ENCODE data around the gene RAB3A. TPM values are rescaled to one million over a fixed set of nuclear protein-coding genes. Genes with fewer than 3 reads are reported as not detected.

Gene RAB3A
- total and polyA plus RNA-seq, 9 of the 15 experiments (the other 6 are each of a cell fraction or from before 2014, with no cell fraction given) = 0.17 to 5.1 (median 0.90) TPM; not detected in 1

GRCh38 chr19:18230941-18231734, 27.3 kb upstream of the RAB3A start:
- in situ Hi-C loops (cut with MboI) = no loop called here
- WGBS (ENCODE audit: insufficient coverage, low coverage, missing lambda C conversion rate) = 13% methylated on average over 18 of the region's 18 CpGs
- FAIRE-seq (no peak), ATAC-seq (no peak), DNase-seq (ENCODE audit: extremely low read depth in 1 of 4, low spot score in 3 of 4) (peak in 1 of 4 experiments; percentile 34)
- H2AFZ ChIP-seq (ENCODE audit: low read depth, low read length) = no peak overlapping the region
- H3K79me2 ChIP-seq (ENCODE audit: control insufficient read depth, insufficient read depth, low read length) = no peaks in the 10 kb centered on the region
- H3K27ac ChIP-seq (ENCODE audit: extremely low read depth, low read depth, low read length) = no peak overlapping the region
- H3K9me1 ChIP-seq (ENCODE audit: control insufficient read depth, insufficient read depth, low read length) = peaks cover 6% of the 10 kb centered on the region
- peaks cover 5% of the 10 kb centered on the region; the same call in 1 of the 2 replicates for H4K20me1 ChIP-seq (replicated peaks; ENCODE audit: control insufficient read depth, insufficient read depth, low read length)
- ChIA-PET POLR2A (interaction anchor here (0.6 to 1.4 kb wide), 3 partner anchors 9 to 94 kb away, joined by 3 read pairs; no protein-coding TSS in a partner anchor), CTCF (ENCODE audit: low intra/inter-chr PET ratio) (no interaction called here)
- intact Hi-C loops (cut with micrococcal nuclease) = no loop called here
- peak overlapping the region in 1 of 2 experiments; percentile 69; a peak in 2 of 4 replicates for H3K9ac ChIP-seq (ENCODE audit: insufficient read depth in 1 of 2, low read depth in 2 of 2, low read length in 2 of 2)
- H3K36me3 ChIP-seq (ENCODE audit: control insufficient read depth, insufficient read depth, low read length) = no peaks in the 10 kb centered on the region
- H3K27me3 ChIP-seq (ENCODE audit: control insufficient read depth in 2 of 2, insufficient read depth in 2 of 2, low read length in 2 of 2) = peaks cover 0 to 4% of the 10 kb centered on the region in 2 experiments; a peak in 2 of 5 replicates
- no peak overlapping the region; the same call in 1 of the 2 replicates for H3K4me3 ChIP-seq
- no TSS peak for BruUV-seq (replicated peaks)
- peaks cover 15 to 32% of the 10 kb centered on the region in 2 experiments; a peak in 4 of 5 replicates for H3K4me1 ChIP-seq (replicated peaks in 1 of 2; ENCODE audit: control insufficient read depth in 2 of 2, insufficient read depth in 2 of 2, low read length in 2 of 2)
- H3K4me2 ChIP-seq (ENCODE audit: insufficient read depth, low read length) = no peak overlapping the region
- H3K9me3 ChIP-seq (replicated peaks; ENCODE audit: control insufficient read depth, insufficient read depth, low read depth, low read length) = no peaks in the 10 kb centered on the region
- TF ChIP-seq POLR3G (IDR thresholded peaks at IDR 0.05; ENCODE audit: extremely low read depth, insufficient read length, insufficient replicate concordance) (no peak), CREB3 (tag; conservative IDR thresholded peaks at IDR 0.05; ENCODE audit: low read depth) (no peak), CEBPG (CRISPR knock-in tag; IDR thresholded peaks at IDR 0.05) (0 out of 2 replicates have a peak, but pooled peaks have one; percentile 37), CEBPG (tag; conservative IDR thresholded peaks at IDR 0.05 in 1 of 2, IDR thresholded peaks at IDR 0.05 in 1 of 2) (no peak), SMARCE1 (IDR thresholded peaks at IDR 0.05) (no peak), THRA (IDR thresholded peaks at IDR 0.05) (no peak), ZNF140 (CRISPR knock-in tag; IDR thresholded peaks at IDR 0.05) (no peak), CSDE1 (IDR thresholded peaks at IDR 0.05) (no peak), BRD4 (IDR thresholded peaks at IDR 0.05) (no peak), CREB1 (IDR thresholded peaks at IDR 0.05) (no peak), CREB1 (CRISPR knock-in tag; IDR thresholded peaks at IDR 0.05) (no peak), NRF1 (conservative IDR thresholded peaks at IDR 0.05 in 1 of 2, IDR thresholded peaks at IDR 0.05 in 1 of 2) (peak; percentile 49 to 51; a peak in 3 of 4 replicates), MAX (CRISPR knock-in tag; IDR thresholded peaks at IDR 0.05) (peak; percentile 37), ID3 (CRISPR knock-in tag; IDR thresholded peaks at IDR 0.05) (no peak), ID3 (tag; IDR thresholded peaks at IDR 0.05) (no peak), GTF3C2 (IDR thresholded peaks at IDR 0.05; ENCODE audit: borderline replicate concordance, extremely low read depth, insufficient read length) (no peak)
